ENCODE data around the gene COG5.

COG5 gene

GRCh38 chr7:107304636-107305035 is 259.1 kb downstream of the COG5 start:
- Histone ChIP-seq H3K27me3 (ENCODE audit: control insufficient read depth in 1 of 2, insufficient read depth in 2 of 2, low read length in 2 of 2) (no peaks in the 10 kb centered on the region), H3K4me1 (ENCODE audit: control insufficient read depth in 1 of 2, insufficient read depth in 2 of 2, low read length in 2 of 2) (no peaks in the 10 kb centered on the region), H3K9ac (ENCODE audit: low read depth in 1 of 2, low read length in 2 of 2) (no peak overlapping the region), H3K9me3 (ENCODE audit: control insufficient read depth in 1 of 2, low read length in 2 of 2) (no peaks in the 10 kb centered on the region), H3K4me3 (ENCODE audit: low read depth in 1 of 2, low read length in 2 of 2) (no peak overlapping the region), H3K36me3 (ENCODE audit: control insufficient read depth in 1 of 2, insufficient read depth in 2 of 2, low read length in 2 of 2) (no peaks in the 10 kb centered on the region), H3K27ac (ENCODE audit: low read depth, low read length) (no peak overlapping the region)

GRCh38 chr7:107304063-107304462 is 259.7 kb downstream of the COG5 start:
- Histone ChIP-seq H3K4me3 (ENCODE audit: low read depth in 1 of 2, low read length in 2 of 2) (no peak overlapping the region), H3K27me3 (ENCODE audit: control insufficient read depth in 1 of 2, insufficient read depth in 2 of 2, low read length in 2 of 2) (no peaks in the 10 kb centered on the region), H3K9ac (ENCODE audit: low read depth in 1 of 2, low read length in 2 of 2) (no peak overlapping the region), H3K4me1 (ENCODE audit: control insufficient read depth in 1 of 2, insufficient read depth in 2 of 2, low read length in 2 of 2) (no peaks in the 10 kb centered on the region), H3K36me3 (ENCODE audit: control insufficient read depth in 1 of 2, insufficient read depth in 2 of 2, low read length in 2 of 2) (no peaks in the 10 kb centered on the region), H3K27ac (ENCODE audit: low read depth, low read length) (no peak overlapping the region), H3K9me3 (ENCODE audit: control insufficient read depth in 1 of 2, low read length in 2 of 2) (no peaks in the 10 kb centered on the region)

GRCh38 chr7:107302250-107302847 is 261.4 kb downstream of the COG5 start:
- no peak overlapping the region for H3K4me3 ChIP-seq (ENCODE audit: low read depth in 1 of 2, low read length in 2 of 2)
- H3K27me3 ChIP-seq (ENCODE audit: control insufficient read depth in 1 of 2, insufficient read depth in 2 of 2, low read length in 2 of 2): no peaks in the 10 kb centered on the region
- H3K36me3 ChIP-seq (ENCODE audit: control insufficient read depth in 1 of 2, insufficient read depth in 2 of 2, low read length in 2 of 2): peaks cover 0 to 4% of the 10 kb centered on the region in 2 donors
- H3K9me3 ChIP-seq (ENCODE audit: control insufficient read depth in 1 of 2, low read length in 2 of 2): no peaks in the 10 kb centered on the region
- H3K27ac ChIP-seq (ENCODE audit: low read depth, low read length): no peak overlapping the region
- no peaks in the 10 kb centered on the region for H3K4me1 ChIP-seq (ENCODE audit: control insufficient read depth in 1 of 2, insufficient read depth in 2 of 2, low read length in 2 of 2)
- no peak overlapping the region for H3K9ac ChIP-seq (ENCODE audit: low read depth in 1 of 2, low read length in 2 of 2)

GRCh38 chr7:107294182-107294581 is 269.5 kb downstream of the COG5 start:
- Histone ChIP-seq H3K27me3 (ENCODE audit: control insufficient read depth in 1 of 2, insufficient read depth in 2 of 2, low read length in 2 of 2) (no peaks in the 10 kb centered on the region), H3K4me3 (ENCODE audit: low read depth in 1 of 2, low read length in 2 of 2) (no peak overlapping the region), H3K9me3 (ENCODE audit: control insufficient read depth in 1 of 2, low read length in 2 of 2) (no peaks in the 10 kb centered on the region), H3K27ac (ENCODE audit: low read depth, low read length) (no peak overlapping the region), H3K36me3 (ENCODE audit: control insufficient read depth in 1 of 2, insufficient read depth in 2 of 2, low read length in 2 of 2) (peaks cover 0 to 9% of the 10 kb centered on the region in 2 donors), H3K4me1 (ENCODE audit: control insufficient read depth in 1 of 2, insufficient read depth in 2 of 2, low read length in 2 of 2) (no peaks in the 10 kb centered on the region), H3K9ac (ENCODE audit: low read depth in 1 of 2, low read length in 2 of 2) (no peak overlapping the region)

- Histone ChIP-seq H3K27me3 (ENCODE audit: control insufficient read depth in 1 of 2, insufficient read depth in 2 of 2, low read length in 2 of 2) (no peaks in the 10 kb centered on the region), H3K36me3 (ENCODE audit: control insufficient read depth in 1 of 2, insufficient read depth in 2 of 2, low read length in 2 of 2) (peaks cover 0 to 8% of the 10 kb centered on the region in 2 donors), H3K4me1 (ENCODE audit: control insufficient read depth in 1 of 2, insufficient read depth in 2 of 2, low read length in 2 of 2) (no peaks in the 10 kb centered on the region), H3K4me3 (ENCODE audit: low read depth in 1 of 2, low read length in 2 of 2) (no peak overlapping the region), H3K27ac (ENCODE audit: low read depth, low read length) (no peak overlapping the region), H3K9me3 (ENCODE audit: control insufficient read depth in 1 of 2, low read length in 2 of 2) (no peaks in the 10 kb centered on the region), H3K9ac (ENCODE audit: low read depth in 1 of 2, low read length in 2 of 2) (no peak overlapping the region)
Measured at GRCh38 chr7:107292591-107292990, 271.1 kb downstream of the COG5 start.

GRCh38 chr7:107291434-107291833 is 272.3 kb downstream of the COG5 start:
- H3K9me3 ChIP-seq (ENCODE audit: control insufficient read depth in 1 of 2, low read length in 2 of 2): no peaks in the 10 kb centered on the region
- no peaks in the 10 kb centered on the region for H3K4me1 ChIP-seq (ENCODE audit: control insufficient read depth in 1 of 2, insufficient read depth in 2 of 2, low read length in 2 of 2)
- H3K9ac ChIP-seq (ENCODE audit: low read depth in 1 of 2, low read length in 2 of 2): no peak overlapping the region
- no peak overlapping the region for H3K4me3 ChIP-seq (ENCODE audit: low read depth in 1 of 2, low read length in 2 of 2)
- H3K27me3 ChIP-seq (ENCODE audit: control insufficient read depth in 1 of 2, insufficient read depth in 2 of 2, low read length in 2 of 2): no peaks in the 10 kb centered on the region
- peaks cover 0 to 4% of the 10 kb centered on the region in 2 donors for H3K36me3 ChIP-seq (ENCODE audit: control insufficient read depth in 1 of 2, insufficient read depth in 2 of 2, low read length in 2 of 2)
- H3K27ac ChIP-seq (ENCODE audit: low read depth, low read length): no peak overlapping the region

- Histone ChIP-seq H3K9me3 (ENCODE audit: control insufficient read depth in 1 of 2, low read length in 2 of 2) (no peaks in the 10 kb centered on the region), H3K9ac (ENCODE audit: low read depth in 1 of 2, low read length in 2 of 2) (no peak overlapping the region), H3K27ac (ENCODE audit: low read depth, low read length) (no peak overlapping the region), H3K36me3 (ENCODE audit: control insufficient read depth in 1 of 2, insufficient read depth in 2 of 2, low read length in 2 of 2) (peaks cover 0 to 7% of the 10 kb centered on the region in 2 donors), H3K4me3 (ENCODE audit: low read depth in 1 of 2, low read length in 2 of 2) (no peak overlapping the region), H3K27me3 (ENCODE audit: control insufficient read depth in 1 of 2, insufficient read depth in 2 of 2, low read length in 2 of 2) (no peaks in the 10 kb centered on the region), H3K4me1 (ENCODE audit: control insufficient read depth in 1 of 2, insufficient read depth in 2 of 2, low read length in 2 of 2) (no peaks in the 10 kb centered on the region)
Measured at GRCh38 chr7:107286751-107287621, 276.7 kb downstream of the COG5 start.

- H3K4me3 ChIP-seq (ENCODE audit: low read depth in 1 of 2, low read length in 2 of 2): no peak overlapping the region
- no peaks in the 10 kb centered on the region for H3K9me3 ChIP-seq (ENCODE audit: control insufficient read depth in 1 of 2, low read length in 2 of 2)
- no peak overlapping the region for H3K27ac ChIP-seq (ENCODE audit: low read depth, low read length)
- H3K9ac ChIP-seq (ENCODE audit: low read depth in 1 of 2, low read length in 2 of 2): no peak overlapping the region
- H3K36me3 ChIP-seq (ENCODE audit: control insufficient read depth in 1 of 2, insufficient read depth in 2 of 2, low read length in 2 of 2): peaks cover 0 to 2% of the 10 kb centered on the region in 2 donors
- H3K4me1 ChIP-seq (ENCODE audit: control insufficient read depth in 1 of 2, insufficient read depth in 2 of 2, low read length in 2 of 2): no peaks in the 10 kb centered on the region
- no peaks in the 10 kb centered on the region for H3K27me3 ChIP-seq (ENCODE audit: control insufficient read depth in 1 of 2, insufficient read depth in 2 of 2, low read length in 2 of 2)
Measured at GRCh38 chr7:107284911-107285479, 278.7 kb downstream of the COG5 start.

- H3K36me3 ChIP-seq (ENCODE audit: control insufficient read depth in 1 of 2, insufficient read depth in 2 of 2, low read length in 2 of 2): peaks cover 0 to 4% of the 10 kb centered on the region in 2 donors
- no peaks in the 10 kb centered on the region for H3K4me1 ChIP-seq (ENCODE audit: control insufficient read depth in 1 of 2, insufficient read depth in 2 of 2, low read length in 2 of 2)
- H3K27ac ChIP-seq (ENCODE audit: low read depth, low read length): no peak overlapping the region
- no peak overlapping the region for H3K9ac ChIP-seq (ENCODE audit: low read depth in 1 of 2, low read length in 2 of 2)
- no peaks in the 10 kb centered on the region for H3K9me3 ChIP-seq (ENCODE audit: control insufficient read depth in 1 of 2, low read length in 2 of 2)
- H3K27me3 ChIP-seq (ENCODE audit: control insufficient read depth in 1 of 2, insufficient read depth in 2 of 2, low read length in 2 of 2): no peaks in the 10 kb centered on the region
- no peak overlapping the region for H3K4me3 ChIP-seq (ENCODE audit: low read depth in 1 of 2, low read length in 2 of 2)
Measured at GRCh38 chr7:107277331-107277730, 286.4 kb downstream of the COG5 start.

- peaks cover 0 to 3% of the 10 kb centered on the region in 2 donors for H3K36me3 ChIP-seq (ENCODE audit: control insufficient read depth in 1 of 2, insufficient read depth in 2 of 2, low read length in 2 of 2)
- no peak overlapping the region for H3K9ac ChIP-seq (ENCODE audit: low read depth in 1 of 2, low read length in 2 of 2)
- no peaks in the 10 kb centered on the region for H3K27me3 ChIP-seq (ENCODE audit: control insufficient read depth in 1 of 2, insufficient read depth in 2 of 2, low read length in 2 of 2)
- no peak overlapping the region for H3K4me3 ChIP-seq (ENCODE audit: low read depth in 1 of 2, low read length in 2 of 2)
- H3K27ac ChIP-seq (ENCODE audit: low read depth, low read length): no peak overlapping the region
- no peaks in the 10 kb centered on the region for H3K9me3 ChIP-seq (ENCODE audit: control insufficient read depth in 1 of 2, low read length in 2 of 2)
- H3K4me1 ChIP-seq (ENCODE audit: control insufficient read depth in 1 of 2, insufficient read depth in 2 of 2, low read length in 2 of 2): no peaks in the 10 kb centered on the region
Measured at GRCh38 chr7:107276220-107276827, 287.4 kb downstream of the COG5 start.

Measured in duodenal mucosa (tissue), 2 donors.